Vein endothelial cell (primary cell): ENCODE results near the gene FASN. TPM values are rescaled to one million over a fixed set of nuclear protein-coding genes. Genes with fewer than 3 reads are reported as not detected.

Source experiments
- total RNA-seq: library from RNA; depleted of rRNA; stranded (reverse); fragments of >200 nt; gene quantifications from 2 replicates; pipeline ENCODE4 v1.2.3, GENCODE V29; 2012

Gene FASN
- total RNA-seq, result 92.1 and 158 TPM in 2 replicates

GRCh38 chr17:82098169-82098938 lies at the start of gene FASN:
Gene FASN, minus strand, starts transcription at chr17:82098236. Its CDS starts 1,791 bp downstream, at chr17:82096445.

GRCh38 chr17:82065638-82066303 lies 32.3 kb downstream of the FASN start, which contains the start of gene DUS1L:
Gene DUS1L, minus strand, starts transcription at chr17:82065804. Its CDS starts 745 bp downstream, at chr17:82065059.

GRCh38 chr17:82051776-82052637 lies 46.0 kb downstream of the FASN start, which contains the start of the genes GPS1 and RFNG:
Gene GPS1, plus strand, starts transcription at chr17:82051898. Its CDS starts 34 bp downstream, at chr17:82051932.
Gene RFNG, minus strand, starts transcription at chr17:82051811. Its CDS starts 45 bp downstream, at chr17:82051766.

GRCh38 chr17:82037092-82037888 lies 60.7 kb downstream of the FASN start, which contains the start of gene DCXR:
Gene DCXR, minus strand, starts transcription at chr17:82037697. Its CDS starts 15 bp downstream, at chr17:82037682.

GRCh38 chr17:82031303-82031884 lies 66.6 kb downstream of the FASN start, which contains the start of gene RAC3:
Gene RAC3, plus strand, starts transcription at chr17:82031678. Its CDS starts 84 bp downstream, at chr17:82031762.

Other genes with a start within 250 kb of the FASN start
- gene P4HB, start 237.7 kb downstream of the FASN start, total RNA-seq, result 991 and 1,042 TPM in 2 replicates
- 215 and 257 TPM in 2 replicates for gene ARHGDIA, start 226.9 kb downstream of the FASN start, total RNA-seq
- gene ALYREF, start 206.7 kb downstream of the FASN start, total RNA-seq, result 155 and 174 TPM in 2 replicates
- 106 and 139 TPM in 2 replicates for gene ANAPC11, start 206.5 kb downstream of the FASN start, total RNA-seq
- gene NPB, start 196.0 kb downstream of the FASN start, total RNA-seq, result 0.65 TPM in 1 of 2 replicates, not detected in the other
- gene PCYT2, start 186.8 kb downstream of the FASN start, total RNA-seq, result 26.5 and 45.9 TPM in 2 replicates
- gene SIRT7, start 180.1 kb downstream of the FASN start, total RNA-seq, result 16.0 and 18.0 TPM in 2 replicates
- gene MAFG, start 170.5 kb downstream of the FASN start, total RNA-seq, result 21.9 and 24.7 TPM in 2 replicates
- gene PYCR1, start 160.9 kb downstream of the FASN start, total RNA-seq, result 90.8 and 128 TPM in 2 replicates
- not detected in 2 replicates for gene MYADML2, start 151.0 kb downstream of the FASN start, total RNA-seq
- gene NOTUM, start 137.0 kb downstream of the FASN start, total RNA-seq, result under 0.01 and 0.76 TPM in 2 replicates
- gene ASPSCR1, start 120.6 kb downstream of the FASN start, total RNA-seq, result 21.7 and 31.4 TPM in 2 replicates
- gene CENPX, start 75.4 kb downstream of the FASN start, total RNA-seq, result 33.0 and 45.1 TPM in 2 replicates
- gene LRRC45, start 74.9 kb downstream of the FASN start, total RNA-seq, result 13.9 and 17.3 TPM in 2 replicates
- 17.0 and 36.3 TPM in 2 replicates for gene RAC3, start 66.6 kb downstream of the FASN start, total RNA-seq
- 40.1 and 43.4 TPM in 2 replicates for gene DCXR, start 60.5 kb downstream of the FASN start, total RNA-seq
- 22.4 and 45.7 TPM in 2 replicates for gene RFNG, start 46.4 kb downstream of the FASN start, total RNA-seq
- 116 and 131 TPM in 2 replicates for gene GPS1, start 46.3 kb downstream of the FASN start, total RNA-seq
- gene DUS1L, start 32.4 kb downstream of the FASN start, total RNA-seq, result 63.3 and 68.3 TPM in 2 replicates
- 12.1 and 14.3 TPM in 2 replicates for gene CCDC57, start 114.6 kb upstream of the FASN start, total RNA-seq
- gene SLC16A3, start 130.8 kb upstream of the FASN start, total RNA-seq, result 121 and 194 TPM in 2 replicates
- 81.9 and 85.3 TPM in 2 replicates for gene CSNK1D, start 175.5 kb upstream of the FASN start, total RNA-seq
- gene CD7, start 219.4 kb upstream of the FASN start, total RNA-seq, result not detected in 2 replicates
- gene SECTM1, start 235.5 kb upstream of the FASN start, total RNA-seq, result 0.48 and 0.98 TPM in 2 replicates